LoVo (cell line): Measurements from ENCODE around the gene POU2F3.

Experiments used
- DNase-seq: peaks from one replicate; pipeline ENCODE4 v3.0.0-alpha.2; 2016; ENCODE audit warnings: low spot score

POU2F3 gene

DNA sequence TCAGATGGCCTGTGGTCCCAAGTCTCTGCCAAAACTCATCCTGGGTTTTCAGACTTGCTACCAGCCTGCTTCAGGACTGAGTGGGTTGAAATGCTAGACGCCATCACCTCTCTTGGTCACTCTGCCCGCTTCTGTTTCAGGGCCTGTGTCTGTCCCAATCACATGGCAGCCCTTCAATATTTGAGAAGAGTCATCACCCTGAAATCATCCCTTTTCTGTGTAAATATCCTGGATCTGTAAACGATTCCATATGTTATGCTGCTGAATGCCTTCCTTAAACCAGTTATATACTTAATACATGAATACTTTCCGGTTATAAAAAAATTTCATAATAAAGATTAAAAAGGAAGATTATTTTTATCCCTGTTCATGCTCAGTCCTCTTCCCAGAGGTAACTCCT is 45.3 kb downstream of the POU2F3 start:
- no peak for DNase-seq

GRCh38 chr11:120288021-120288420 is 48.1 kb downstream of the POU2F3 start:
- DNase-seq = peak; percentile 38

- DNase-seq = no peak
Measured at GRCh38 chr11:120289426-120289825, 49.5 kb downstream of the POU2F3 start.

DNA sequence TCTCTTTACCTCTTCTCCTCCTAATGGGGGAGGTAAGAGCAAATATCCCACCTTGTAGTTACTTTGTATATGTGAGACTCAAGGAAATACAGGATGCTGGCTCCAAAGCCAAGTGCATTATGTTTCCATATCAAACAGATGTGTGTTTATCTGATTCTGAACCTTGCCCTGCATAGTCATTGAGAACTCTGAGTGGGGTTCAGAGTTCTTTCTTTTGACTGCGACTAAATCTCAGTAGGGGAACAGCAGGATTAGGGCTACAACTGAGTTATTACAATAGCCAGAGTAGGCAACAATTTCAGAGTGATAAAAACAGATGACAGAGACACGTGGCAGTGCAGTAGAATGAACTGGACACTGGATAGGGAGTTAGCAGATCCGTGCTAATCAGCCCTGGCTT is 51.0 kb downstream of the POU2F3 start:
- DNase-seq = no peak

- no peak for DNase-seq
Measured at GRCh38 chr11:120293038-120293800, 53.3 kb downstream of the POU2F3 start.

DNA sequence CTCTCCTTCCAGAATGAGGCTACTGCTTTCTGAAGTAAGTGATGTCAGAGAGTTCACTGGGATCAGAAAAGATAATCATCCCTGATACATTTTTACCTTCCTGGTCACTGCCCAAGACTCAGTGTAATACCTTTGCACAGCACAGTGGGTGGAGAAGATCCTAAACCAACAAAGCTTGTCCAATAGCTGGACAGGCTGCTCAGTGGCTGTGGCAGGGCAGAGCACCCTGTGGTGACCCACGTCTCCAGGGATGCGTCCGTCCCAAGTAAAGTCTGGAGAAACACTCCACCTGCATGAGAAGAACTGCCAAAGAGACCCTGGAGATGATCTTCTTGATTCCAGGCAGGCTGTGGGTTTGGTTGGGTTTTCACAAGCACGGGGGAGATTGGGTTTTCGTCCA is 54.2 kb downstream of the POU2F3 start:
- peak; percentile 19 for DNase-seq

DNA sequence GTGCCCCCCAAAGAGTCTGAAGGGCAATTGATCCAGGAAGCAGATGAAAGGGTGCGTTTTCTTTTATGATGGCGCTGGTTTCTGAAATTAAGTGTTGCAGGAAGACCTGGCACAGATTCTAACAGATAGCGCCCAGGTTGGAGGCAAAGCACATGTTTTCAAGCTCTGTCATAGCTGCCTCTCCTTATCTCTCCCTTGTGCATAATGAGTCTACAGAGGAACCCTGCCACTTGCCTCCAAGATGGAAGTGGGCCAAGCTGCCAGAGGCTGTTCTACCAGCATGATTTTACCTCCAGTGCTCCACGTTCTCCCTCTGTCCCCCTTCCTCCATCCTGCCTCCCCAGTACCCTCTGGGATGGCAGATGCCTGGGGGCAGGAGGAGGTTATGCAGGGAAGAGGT is 55.2 kb downstream of the POU2F3 start:
- peak; percentile 84 for DNase-seq

DNA sequence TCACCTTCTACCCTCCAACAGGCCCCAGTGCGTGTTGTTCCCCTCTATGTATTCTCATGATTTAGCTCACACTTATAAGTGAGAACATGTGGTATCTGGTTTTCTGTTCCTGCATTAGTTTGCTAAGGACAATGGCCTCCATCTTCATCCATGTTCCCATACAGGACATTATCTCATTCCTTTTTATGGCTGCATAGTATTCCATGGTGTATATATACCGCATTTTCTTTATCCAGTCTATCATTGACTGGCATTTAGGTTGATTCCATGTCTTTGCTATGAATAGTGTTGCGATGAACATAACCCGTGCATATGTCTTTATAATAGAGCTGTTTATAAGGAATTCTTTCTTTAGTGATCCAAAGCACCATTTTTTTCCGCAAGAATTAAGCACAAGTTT is 56.6 kb downstream of the POU2F3 start:
- no peak for DNase-seq

DNA sequence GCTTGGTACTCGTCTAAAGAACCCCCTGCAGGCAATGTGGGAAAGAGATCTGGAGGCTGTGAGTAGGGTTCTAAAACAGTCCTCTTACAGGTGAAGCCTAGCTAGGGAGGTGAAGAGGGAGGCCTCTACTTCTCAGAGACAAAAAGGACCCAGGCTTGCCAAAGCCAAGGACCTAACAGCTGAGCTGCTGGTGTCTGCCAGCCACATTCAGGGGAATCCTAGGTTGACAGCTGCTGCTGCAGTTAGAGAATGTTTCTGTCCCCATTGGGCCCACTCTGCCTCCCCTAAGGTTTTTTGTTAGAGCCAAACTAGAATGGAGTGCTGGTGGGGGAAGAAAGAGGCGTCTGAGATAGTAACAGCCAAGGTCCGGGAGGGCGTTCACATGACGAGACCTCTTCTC is 58.5 kb downstream of the POU2F3 start:
- no peak for DNase-seq

DNA sequence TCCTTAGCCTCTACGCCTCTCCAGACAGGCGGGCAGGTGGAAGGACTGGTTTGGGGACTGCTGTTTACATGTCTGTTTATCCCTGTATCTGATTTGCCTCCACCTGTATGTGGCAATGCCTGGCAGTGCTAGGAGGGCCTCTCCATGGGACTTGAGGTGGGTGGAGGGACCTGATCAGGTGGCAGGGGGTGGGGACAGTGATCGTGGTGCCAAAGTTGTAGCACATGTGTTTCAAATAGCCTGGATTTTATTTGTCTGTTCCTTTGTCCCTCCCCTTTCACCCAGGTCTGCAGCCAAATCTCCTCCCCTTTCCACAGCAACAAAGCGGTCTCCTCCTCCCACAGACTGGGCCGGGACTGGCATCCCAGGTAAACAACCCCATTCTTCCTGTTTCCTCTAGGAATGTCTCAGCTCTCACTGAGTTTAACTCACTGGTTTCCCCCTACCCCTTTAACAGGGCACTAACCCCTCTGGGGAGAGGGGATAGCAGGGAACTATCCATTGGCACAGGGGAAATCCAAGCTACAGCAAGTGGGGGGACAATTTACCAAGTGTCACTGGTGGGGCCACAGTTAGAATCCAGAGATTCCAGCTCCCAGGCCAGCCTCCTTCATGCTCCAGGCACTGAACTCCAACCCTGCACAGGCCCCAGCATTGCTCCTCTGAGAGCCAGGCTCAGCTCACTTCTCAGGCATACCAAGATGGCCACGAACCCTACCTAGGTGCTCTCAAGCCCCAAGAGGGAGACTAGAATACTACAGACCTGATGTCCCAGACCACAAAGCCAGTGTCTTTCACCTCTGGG is 62.3 kb downstream of the POU2F3 start:
- peak; percentile 11 for DNase-seq

- DNase-seq = peak; percentile 77
Measured at GRCh38 chr11:120303004-120303637, 63.2 kb downstream of the POU2F3 start.

GRCh38 chr11:120304526-120304925 is 64.6 kb downstream of the POU2F3 start:
- peak; percentile 70 for DNase-seq

DNA sequence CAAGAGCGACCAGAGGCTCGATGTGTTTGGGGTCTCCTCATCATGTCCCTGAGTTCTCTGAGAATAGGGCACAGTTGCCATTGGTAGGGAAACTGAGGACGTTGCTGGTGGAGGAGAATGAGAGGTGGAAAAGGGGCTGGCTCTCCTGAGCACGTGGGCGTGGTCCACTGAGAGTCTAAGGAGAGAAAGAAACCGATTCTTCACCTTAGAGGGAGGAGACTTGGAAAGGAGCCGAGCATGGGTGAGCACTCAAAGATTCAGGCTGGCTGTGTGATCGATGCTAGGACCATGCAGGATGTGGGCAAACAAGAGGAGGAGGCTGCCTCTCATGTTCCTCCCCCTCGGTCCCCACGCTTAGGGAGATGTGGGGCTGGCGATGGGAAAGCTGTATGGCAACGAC is 65.3 kb downstream of the POU2F3 start:
- DNase-seq = no peak

GRCh38 chr11:120306519-120307242 is 66.7 kb downstream of the POU2F3 start:
- DNase-seq = peak; percentile 74

DNA sequence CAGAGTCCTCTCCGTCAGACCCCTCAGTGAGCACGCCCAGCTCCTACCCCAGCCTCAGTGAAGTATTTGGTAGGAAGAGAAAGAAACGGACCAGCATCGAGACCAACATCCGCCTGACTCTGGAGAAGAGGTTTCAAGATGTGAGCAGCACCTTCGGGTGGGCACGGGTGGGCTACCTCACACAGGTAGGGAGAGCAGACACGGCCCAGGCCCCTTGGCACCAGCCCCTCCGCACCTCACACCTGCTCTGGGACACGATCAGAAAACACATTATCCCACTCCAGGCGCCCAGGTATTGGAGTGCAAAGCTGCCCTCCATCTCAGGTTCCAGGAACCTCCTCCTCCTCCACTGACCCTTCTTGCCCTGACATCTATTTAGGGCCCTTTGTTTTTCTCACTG is 67.5 kb downstream of the POU2F3 start:
- no peak for DNase-seq

DNA sequence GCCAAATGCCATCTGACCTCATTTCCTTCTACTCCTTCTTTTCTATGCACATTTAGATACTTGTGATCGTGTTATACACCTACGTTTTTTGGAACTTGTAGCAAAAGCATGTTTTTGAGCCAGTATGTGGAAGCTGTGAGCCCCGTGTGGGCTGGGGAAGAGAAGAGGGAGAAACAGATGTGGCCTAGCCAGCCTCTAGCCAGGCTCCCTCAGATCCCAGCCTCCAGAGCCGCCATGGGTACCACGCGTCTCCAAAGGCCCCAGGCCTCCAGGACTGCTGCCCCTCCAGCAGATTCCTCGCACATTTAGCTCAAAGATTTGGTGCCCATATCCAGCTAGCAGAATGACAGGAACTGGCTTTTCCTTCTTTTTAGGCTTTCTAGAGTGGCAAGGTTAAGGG is 68.1 kb downstream of the POU2F3 start:
- no peak for DNase-seq

DNA sequence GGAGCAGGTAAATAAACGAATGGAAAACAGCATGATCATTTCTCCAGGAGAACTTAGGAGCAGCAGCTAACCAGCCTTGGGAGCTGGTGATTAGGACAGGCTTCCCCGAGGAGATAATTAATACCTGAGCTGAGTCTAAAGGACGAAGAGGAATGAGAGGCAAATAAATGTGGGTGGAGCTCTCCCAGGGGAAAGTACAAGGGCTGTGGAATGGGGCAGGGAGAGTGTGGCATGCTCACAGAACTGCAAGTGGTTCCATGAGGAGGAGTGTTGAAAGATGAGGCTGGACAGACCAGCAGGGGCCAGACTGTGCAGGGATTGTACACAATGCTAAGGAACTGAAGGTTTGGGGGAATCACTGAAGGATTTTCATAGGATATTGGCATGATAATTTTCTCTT is 70.9 kb downstream of the POU2F3 start:
- DNase-seq = no peak

DNA sequence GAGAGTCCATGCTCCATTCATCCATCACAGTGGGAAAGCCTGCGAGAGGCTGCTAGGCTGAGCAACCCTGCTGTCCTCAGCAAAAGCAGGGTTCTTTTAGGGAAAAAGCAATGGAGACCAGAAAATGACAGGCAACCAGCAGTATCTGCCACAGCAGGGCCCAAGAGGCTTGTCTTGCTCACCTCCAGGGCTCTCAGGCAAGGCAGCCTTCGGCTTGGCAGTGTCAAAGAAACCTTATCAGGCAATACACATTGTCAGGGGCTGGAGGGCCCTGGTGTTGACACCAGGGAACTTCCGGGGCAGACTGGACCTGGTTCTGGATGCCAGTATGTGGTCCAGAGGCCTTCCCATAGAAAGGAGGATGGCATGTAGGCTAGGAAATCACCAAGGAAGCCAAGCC is 74.9 kb downstream of the POU2F3 start:
- no peak for DNase-seq

GRCh38 chr11:120316880-120317688 is 77.1 kb downstream of the POU2F3 start:
- DNase-seq = peak; percentile 81

DNA sequence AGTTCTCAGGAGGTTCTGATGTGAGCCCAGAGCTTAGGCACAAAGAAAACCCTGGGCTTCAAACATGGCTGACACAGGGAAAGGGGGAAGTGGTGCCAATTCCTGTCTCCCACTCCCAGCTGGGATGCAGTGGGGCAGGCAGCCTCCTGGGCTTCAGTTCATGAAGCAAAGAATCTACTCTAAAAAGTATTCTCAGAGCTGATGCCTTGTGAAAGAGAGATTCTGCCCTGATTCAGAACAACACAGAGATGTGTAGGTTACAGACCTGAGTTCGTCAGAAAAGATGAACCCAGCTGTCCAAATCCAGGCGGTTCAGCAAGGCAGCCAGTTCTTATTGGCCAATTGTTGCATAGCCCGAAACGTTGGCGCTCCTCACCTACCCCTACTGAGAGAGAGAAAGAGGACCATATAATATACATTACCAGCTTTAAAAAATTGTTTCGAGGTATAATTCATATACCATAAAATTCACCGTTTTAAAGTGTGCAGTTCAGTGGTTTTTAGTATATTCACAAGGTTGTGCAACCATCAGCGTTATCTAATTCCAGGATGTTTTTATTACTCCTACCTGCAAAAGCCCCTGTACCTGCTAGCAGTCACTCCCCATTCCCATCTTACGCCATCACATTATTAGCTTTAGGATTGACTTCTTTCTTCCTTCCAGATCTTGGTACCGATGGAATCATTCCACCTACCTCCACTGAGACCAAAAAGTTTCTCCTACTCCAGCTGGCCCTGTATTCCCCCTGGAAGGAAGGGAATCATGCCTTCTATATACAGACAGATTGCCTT is 77.9 kb downstream of the POU2F3 start:
- no peak for DNase-seq

DNA sequence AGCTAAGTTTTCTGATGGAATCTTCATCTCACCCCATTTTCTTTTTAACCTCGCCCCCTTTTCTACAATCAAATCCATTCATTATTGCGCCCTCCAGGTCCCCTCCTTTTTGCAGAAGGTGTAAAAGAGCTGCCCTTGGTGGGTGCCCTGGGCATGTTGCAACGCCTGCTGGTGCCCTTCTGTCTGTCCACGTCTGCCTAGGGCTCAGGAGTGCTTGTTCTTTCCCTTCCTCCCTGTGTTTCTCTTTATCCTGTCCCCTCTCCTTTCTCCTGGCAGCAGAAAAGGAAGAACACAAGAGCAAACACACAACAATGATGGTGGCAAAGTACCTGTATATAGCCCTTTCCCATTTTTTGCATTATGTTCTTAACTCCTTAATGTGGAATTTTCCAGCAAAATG is 79.0 kb downstream of the POU2F3 start:
- no peak for DNase-seq
